Ramos (cell line): ENCODE results near the gene SSR4.

Experiments used
- in situ Hi-C: fragments of 300-500 bp; cut with MboI; formaldehyde crosslinking; loops from one replicate; pipeline ENCODE4 v1.14.3; 2022; ENCODE audit warnings: low sequenced_read_pairs; ENCODE audit not compliant: unreplicated experiment

The SSR4 gene

DNA sequence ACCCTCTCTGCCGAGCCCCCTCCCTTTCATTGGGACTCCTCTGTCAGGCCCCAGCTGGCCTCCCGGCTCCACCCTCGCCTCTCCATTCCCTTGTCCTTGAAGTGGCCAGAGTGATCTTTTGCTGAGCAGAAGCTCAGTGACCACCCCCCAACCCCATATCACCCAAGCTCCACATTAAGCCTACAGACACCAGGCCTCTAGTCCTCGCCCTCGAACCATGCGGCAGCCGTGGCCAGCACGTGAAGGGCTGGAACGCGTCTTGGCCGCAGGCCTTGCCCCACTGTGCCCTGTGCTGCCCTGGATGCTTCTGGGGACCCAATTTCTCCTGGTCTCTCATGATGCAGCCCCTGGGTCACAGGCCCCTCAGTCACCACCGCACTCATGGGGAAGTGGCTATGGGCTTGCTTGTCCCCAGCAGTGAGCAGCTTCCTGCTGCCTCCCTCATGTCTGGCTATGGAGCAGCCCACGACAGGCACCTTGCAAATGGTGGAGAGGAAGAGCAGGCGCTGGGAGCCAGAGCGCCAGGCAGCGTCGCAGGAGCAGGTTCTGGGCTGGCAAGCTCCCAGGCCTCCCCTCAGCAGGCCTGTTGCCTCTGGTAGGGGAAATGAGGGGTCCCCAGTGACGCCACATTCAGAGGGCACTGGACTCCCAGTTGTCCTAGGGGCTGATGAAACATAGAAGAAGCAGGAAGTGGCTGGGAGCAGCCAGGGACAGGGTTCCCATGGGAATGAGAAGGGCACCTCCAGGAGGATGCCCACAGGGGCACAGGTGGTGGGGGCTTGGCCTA is 14.4 kb upstream of the SSR4 start:
- in situ Hi-C loops, result no loop called here

- in situ Hi-C loops, result no loop called here
Measured at GRCh38 chrX:153780678-153781427, 13.6 kb upstream of the SSR4 start, which contains the start of gene SRPK3. Gene SRPK3 (plus strand): TSS chrX:153781041. CDS start chrX:153781087, 46 bp downstream.

DNA sequence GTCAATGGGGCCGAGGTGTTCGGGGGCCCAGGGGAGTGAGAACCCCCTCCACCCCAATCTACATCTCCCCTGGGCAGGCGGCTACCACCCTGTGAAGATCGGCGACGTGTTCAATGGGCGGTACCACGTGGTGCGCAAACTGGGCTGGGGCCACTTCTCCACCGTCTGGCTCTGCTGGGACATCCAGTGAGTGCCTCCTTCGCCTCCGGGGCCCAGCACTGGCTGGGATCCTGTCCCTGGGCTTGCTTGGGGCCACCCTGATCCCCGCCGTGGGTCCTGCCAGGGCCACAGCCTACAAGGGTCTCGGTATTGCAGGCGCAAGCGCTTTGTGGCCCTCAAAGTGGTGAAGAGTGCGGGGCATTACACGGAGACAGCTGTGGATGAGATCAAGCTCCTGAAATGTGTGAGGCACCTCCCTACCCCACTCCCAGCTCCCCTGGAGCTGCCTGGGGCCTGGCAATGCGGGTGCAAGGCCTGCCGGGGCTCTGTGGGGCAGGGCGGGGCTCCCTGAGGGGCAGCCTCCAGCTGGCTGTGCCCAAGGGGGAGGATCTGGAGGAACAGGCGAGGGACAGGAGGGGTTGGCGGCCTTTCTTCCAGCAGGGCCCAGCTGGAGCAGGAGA is 12.9 kb upstream of the SSR4 start:
- in situ Hi-C loops, result no loop called here

DNA sequence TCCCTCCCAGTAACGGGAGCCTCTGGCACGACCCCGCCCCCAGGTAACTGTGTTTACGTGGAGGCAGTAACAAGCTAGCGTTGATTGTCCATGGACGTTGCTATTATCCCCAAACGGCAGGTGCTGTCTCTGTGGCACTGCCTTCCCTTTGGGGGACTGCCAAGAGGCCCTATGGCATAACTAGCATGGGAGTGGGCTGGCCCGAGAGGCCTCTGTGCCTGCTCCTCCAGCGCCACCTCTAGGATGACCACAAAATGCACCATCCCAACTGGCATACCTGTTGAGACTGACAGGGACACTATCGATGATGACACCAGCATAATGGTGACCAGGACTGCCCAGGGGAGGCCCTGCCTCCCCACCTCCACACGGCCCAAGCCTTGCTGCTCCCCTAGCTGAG is 12.2 kb upstream of the SSR4 start:
- in situ Hi-C loops, result no loop called here

DNA sequence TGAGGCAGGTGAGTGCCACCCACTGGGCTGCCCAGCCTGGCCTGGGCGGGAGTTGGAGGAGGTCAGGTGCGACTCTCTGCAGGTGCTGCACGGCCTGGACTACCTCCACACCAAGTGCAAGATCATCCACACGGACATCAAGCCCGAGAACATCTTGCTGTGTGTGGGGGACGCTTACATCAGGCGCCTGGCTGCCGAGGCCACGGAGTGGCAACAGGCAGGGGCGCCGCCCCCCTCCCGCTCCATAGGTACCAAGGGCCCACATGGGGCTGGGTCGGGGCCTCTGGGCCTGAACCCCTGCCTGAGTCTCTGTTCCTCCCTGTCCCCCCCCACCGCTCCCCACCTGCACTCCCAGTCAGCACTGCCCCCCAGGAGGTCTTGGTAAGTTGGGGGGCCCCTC is 11.6 kb upstream of the SSR4 start:
- in situ Hi-C loops, result no loop called here

DNA sequence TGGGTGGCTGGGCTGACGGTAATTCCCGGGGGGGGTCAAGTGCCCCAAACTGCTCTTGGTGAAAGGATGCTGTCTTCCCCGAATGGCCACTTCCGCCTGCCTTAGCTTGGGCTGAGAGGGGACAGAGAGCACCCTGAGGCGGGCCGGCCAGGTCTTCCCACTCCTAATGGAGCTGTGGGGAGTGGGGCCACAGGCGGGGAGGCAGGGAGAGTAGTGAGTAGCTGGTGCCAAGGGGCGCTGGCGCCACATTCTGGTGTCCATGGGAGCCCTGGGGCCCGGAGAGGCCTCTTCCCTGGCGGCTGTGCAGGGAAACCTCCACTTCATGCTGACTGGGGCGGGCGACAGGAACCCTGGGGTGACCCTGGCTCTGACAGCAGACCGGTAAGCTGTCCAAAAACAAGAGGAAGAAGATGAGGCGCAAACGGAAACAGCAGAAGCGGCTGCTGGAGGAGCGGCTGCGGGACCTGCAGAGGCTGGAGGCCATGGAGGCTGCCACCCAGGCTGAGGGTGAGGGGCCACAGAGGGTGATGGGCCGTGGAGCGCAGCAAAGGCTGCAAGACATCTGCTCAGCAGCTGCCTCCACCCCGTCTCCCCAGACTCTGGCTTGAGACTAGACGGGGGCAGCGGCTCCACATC is 11.0 kb upstream of the SSR4 start:
- in situ Hi-C loops, result no loop called here

- in situ Hi-C loops, result no loop called here
Measured at GRCh38 chrX:153784325-153784967, 10.0 kb upstream of the SSR4 start.

DNA sequence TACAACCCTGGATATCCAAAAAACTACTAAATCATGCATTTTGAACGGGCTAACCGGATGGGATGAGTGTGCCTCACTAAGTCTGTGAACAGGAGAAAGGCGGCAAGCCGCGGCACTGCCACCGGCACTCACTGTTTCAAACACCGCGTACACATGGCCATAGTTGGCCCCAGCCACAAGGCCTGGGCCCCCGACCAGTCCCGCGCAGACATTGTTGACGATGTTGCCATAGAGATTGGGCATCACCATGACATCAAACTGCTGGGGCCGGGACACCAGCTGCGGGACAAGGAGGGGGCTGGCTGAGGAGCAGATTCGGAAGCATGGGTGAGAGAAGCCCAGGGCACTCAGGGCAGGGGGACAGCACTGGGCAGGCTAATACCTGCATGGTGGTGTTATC is 7.8 kb upstream of the SSR4 start:
- in situ Hi-C loops, result no loop called here

- in situ Hi-C loops, result loop anchor here (10.0 kb wide), 1 partner anchor 145 kb away; the partner anchor contains the start of gene NAA10
Measured at GRCh38 chrX:153789654-153790053, 4.8 kb upstream of the SSR4 start.

DNA sequence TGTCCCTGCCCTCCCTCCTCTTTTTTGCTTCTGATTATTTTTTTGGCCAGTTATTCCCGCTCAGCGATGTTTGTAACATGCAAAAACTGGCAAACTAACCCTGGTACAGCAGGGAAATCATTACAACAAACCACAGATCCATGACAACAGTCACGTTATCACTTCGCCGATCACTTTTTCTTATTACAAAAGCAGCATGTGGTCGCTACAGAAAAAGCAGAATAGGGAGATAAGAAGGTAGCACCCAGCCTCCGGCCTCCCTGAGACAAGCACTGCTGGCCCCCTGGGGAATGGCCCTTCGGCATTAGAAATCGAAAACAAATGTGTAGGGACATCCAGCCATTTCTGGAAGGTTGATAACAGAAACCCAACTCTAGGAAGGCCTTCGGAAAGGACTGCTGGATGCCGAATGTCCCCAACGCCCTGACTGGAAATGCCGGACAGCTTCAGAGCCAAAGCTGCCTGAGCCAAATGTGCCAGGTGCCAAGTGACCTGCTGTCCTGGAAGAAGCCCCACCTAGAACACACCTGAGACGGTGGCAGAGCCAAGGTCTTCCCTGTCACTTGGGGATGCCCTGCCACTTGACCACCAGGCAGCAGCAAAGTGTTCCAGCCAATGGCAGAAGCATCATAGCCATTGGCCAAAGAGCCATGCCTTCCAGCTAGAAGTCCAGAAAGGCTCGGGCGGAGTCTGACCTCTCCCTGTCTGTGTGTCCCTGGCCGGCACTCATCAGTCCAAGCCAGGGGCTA is 3.2 kb upstream of the SSR4 start:
- in situ Hi-C loops, result loop anchor here (10.0 kb wide), 1 partner anchor 144 kb away; the partner anchor contains the start of gene NAA10

DNA sequence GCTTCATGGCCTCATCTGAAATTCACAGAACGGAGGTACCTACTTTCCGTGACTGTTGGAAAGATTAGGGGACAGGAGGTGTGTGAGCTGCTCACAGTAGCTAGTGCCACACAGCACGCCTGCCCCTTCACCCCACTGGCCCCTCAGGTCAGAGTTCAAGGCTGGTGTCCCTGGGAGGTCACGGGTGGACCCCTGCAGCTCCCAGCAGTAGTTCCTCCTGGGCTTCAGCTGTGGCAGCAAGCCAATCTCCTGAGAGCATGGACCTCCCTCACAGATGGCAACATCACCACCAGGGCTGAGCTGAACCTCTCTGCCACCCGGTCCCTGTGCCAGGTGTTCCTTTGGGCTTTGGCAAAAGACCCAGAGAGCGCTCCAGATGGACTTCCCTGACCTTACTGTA is 2.1 kb upstream of the SSR4 start:
- in situ Hi-C loops, result loop anchor here (10.0 kb wide), 1 partner anchor 142 kb away; the partner anchor contains the start of gene NAA10

DNA sequence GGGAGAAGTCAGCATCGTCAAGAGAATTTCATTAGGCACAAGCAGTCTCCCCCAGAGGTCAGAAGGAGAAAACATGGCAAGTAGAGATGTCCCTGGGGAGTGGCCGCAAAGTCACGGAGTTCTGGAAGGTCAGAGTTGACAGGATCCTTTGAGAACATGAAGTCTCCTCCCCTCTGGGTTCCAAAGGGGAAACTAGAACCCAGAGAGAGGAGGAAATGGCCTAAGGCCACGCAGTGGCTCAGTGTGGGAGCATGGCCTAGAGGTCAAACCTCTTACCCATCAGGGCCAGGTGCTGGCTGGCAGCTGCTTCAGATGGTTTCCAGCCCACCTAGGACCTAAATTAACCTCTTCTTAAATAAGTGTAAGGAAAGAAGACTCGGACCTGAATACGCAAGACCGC is 1.2 kb upstream of the SSR4 start:
- in situ Hi-C loops, result loop anchor here (10.0 kb wide), 1 partner anchor 142 kb away; the partner anchor contains the start of gene NAA10

GRCh38 chrX:153794897-153795816 is 689 bp downstream of the SSR4 start:
- in situ Hi-C loops, result loop anchor here (10.0 kb wide), 1 partner anchor 140 kb away; the partner anchor contains the start of gene NAA10

GRCh38 chrX:153797415-153798015 is 3.0 kb downstream of the SSR4 start:
- in situ Hi-C loops, result loop anchor here (10.0 kb wide), 1 partner anchor 137 kb away; the partner anchor contains the start of gene NAA10

GRCh38 chrX:153799326-153799725 is 4.9 kb downstream of the SSR4 start:
- in situ Hi-C loops, result loop anchor here (10.0 kb wide), 1 partner anchor 135 kb away; the partner anchor contains the start of gene NAA10

DNA sequence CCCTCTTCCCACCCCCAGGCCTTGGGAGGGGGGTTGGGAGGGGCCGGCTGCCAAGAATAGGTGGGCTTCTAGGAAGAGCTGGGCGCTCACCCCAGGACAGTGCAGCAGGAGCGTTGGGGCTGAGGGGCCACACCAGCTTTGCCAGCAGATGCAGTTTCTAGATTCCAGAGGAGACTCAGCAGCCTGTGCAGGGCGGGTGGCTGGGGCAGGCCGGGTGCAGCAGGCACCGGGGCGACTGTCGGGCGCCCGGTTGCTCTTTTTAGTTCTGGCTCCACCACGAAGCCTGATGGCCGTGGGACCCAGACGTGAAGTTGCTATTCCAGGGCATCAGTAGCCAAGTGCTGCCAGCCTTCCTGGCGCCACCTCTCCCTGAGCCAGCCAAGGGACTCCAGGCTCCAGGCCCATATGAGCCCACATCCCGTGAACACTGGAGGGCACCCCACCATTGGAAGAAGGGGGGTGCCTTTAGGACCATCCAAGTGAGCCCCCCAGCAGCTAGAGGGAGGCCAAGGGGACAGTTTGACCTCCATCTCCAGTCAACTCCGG is 5.8 kb downstream of the SSR4 start:
- in situ Hi-C loops, result no loop called here

DNA sequence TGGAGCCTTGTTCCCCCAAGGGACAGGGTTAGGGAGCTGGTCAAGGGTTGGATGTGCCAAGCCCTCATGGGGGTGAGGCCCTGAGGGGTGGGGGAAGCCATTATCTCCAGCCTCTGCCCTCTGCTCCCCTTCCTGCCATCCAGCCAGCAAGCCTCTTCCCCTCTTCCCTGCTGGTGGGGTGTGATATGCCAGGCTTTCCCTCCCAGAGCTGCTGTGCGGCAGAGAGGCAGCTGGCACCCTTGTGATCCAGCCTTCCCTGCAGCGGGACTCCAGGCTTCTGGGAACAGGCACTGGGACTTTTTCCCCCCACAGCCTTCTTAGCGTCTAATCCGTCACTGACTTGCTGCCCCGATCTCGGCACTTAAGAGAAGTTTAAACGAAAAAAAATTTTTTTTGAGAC is 6.3 kb downstream of the SSR4 start:
- in situ Hi-C loops, result no loop called here
